IPS DF 4.7 (cell line): ENCODE results near the gene CFAP46.

Source experiments
- DNase-seq: peaks from one replicate; pipeline ENCODE4 v3.0.0-alpha.2; 2013; ENCODE audit warnings: low spot score; ENCODE audit errors: extremely low read depth

The CFAP46 gene

GRCh38 chr10:132865851-132866600 lies 76.3 kb downstream of the CFAP46 start:
- no peak for DNase-seq

- DNase-seq, result no peak
Measured at GRCh38 chr10:132865171-132865631, 77.2 kb downstream of the CFAP46 start.

- DNase-seq, result no peak
Measured at GRCh38 chr10:132862485-132863420, 79.6 kb downstream of the CFAP46 start.

- DNase-seq, result no peak
Measured at GRCh38 chr10:132861884-132862461, 80.4 kb downstream of the CFAP46 start.

GRCh38 chr10:132861116-132861691 lies 81.2 kb downstream of the CFAP46 start:
- no peak for DNase-seq

- no peak for DNase-seq
Measured at GRCh38 chr10:132860532-132860931, 81.8 kb downstream of the CFAP46 start.

GRCh38 chr10:132859084-132859855 lies 83.1 kb downstream of the CFAP46 start:
- no peak for DNase-seq

GRCh38 chr10:132858121-132859081 lies 84.0 kb downstream of the CFAP46 start:
- DNase-seq, result no peak

- DNase-seq, result no peak
Measured at GRCh38 chr10:132856869-132857524, 85.4 kb downstream of the CFAP46 start.

- DNase-seq, result no peak
Measured at GRCh38 chr10:132855889-132856288, 86.5 kb downstream of the CFAP46 start.

- no peak for DNase-seq
Measured at GRCh38 chr10:132851451-132851850, 90.9 kb downstream of the CFAP46 start.

GRCh38 chr10:132850896-132851295 lies 91.5 kb downstream of the CFAP46 start:
- DNase-seq, result no peak

GRCh38 chr10:132850246-132850645 lies 92.1 kb downstream of the CFAP46 start:
- DNase-seq, result no peak

- no peak for DNase-seq
Measured at GRCh38 chr10:132849546-132850031, 92.8 kb downstream of the CFAP46 start.

GRCh38 chr10:132848951-132849545 lies 93.3 kb downstream of the CFAP46 start:
- DNase-seq, result no peak

GRCh38 chr10:132848291-132848701 lies 94.1 kb downstream of the CFAP46 start:
- DNase-seq, result no peak

- no peak for DNase-seq
Measured at GRCh38 chr10:132847856-132848255, 94.5 kb downstream of the CFAP46 start.

GRCh38 chr10:132847416-132847777 lies 95.0 kb downstream of the CFAP46 start:
- DNase-seq, result no peak
